Subcutaneous abdominal adipose tissue (tissue), 5 donors: Measurements from ENCODE around the gene CEP350.

Source experiments
- H3K27ac ChIP-seq: one replicate; pipeline ENCODE4 v1.7.0; 2013; ENCODE audit warnings: low read depth, mild to moderate bottlenecking, inconsistent platforms, low read length, moderate library complexity
- H3K27me3 ChIP-seq, 5 donors: one replicate each; pipeline ENCODE4 v1.7.0; 2013; ENCODE audit warnings: low read length in 5 of 5, inconsistent platforms in 1 of 5; ENCODE audit not compliant: control insufficient read depth in 5 of 5, insufficient read depth in 4 of 5
- H3K36me3 ChIP-seq, 5 donors: one replicate each; pipeline ENCODE4 v1.7.0; 2013; ENCODE audit warnings: low read length in 5 of 5; ENCODE audit not compliant: control insufficient read depth in 5 of 5, insufficient read depth in 5 of 5
- H3K4me1 ChIP-seq, 5 donors: one replicate each; pipeline ENCODE4 v1.7.0; 2013; ENCODE audit warnings: low read length in 5 of 5, mild to moderate bottlenecking in 3 of 5, moderate library complexity in 1 of 5; ENCODE audit not compliant: control insufficient read depth in 5 of 5, insufficient read depth in 5 of 5
- H3K4me3 ChIP-seq, 5 donors: one replicate each; pipeline ENCODE4 v1.7.0; 2013; ENCODE audit warnings: low read length in 5 of 5, low read depth in 1 of 5
- H3K9ac ChIP-seq, 5 donors: one replicate each; pipeline ENCODE4 v1.7.0; 2013; ENCODE audit warnings: low read length in 5 of 5, mild to moderate bottlenecking in 4 of 5, moderate library complexity in 3 of 5
- H3K9me3 ChIP-seq, 5 donors: one replicate each; pipeline ENCODE4 v1.7.0; 2013; ENCODE audit warnings: low read length in 5 of 5; ENCODE audit not compliant: control insufficient read depth in 5 of 5
- donor health status: healthy.
- donor health status: healthy.
- donor health status: healthy.
- donor health status: healthy.
- donor health status: healthy.

Gene CEP350

DNA sequence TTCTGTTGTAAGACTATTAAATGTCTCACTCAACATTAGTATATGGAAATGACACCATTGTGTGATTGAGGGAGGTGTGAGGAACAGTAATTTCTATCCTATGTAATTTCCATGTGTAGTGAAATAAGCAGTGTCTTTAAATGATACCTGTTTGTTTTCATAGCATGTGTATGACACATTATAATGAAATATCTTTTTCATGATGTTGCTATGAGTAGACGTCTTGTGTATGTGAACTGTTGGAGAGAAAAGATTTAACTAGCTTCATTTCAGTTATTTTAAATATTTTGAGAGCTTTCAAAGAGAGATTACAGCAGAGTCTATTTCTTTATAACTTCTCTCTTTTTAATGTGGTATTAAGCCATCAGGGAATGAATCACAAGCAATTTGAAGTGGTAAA, 128.6 kb downstream of the CEP350 start:
- Histone ChIP-seq H3K36me3 (peaks cover 19 to 52% (median 40%) of the 10 kb centered on the region in 5 donors), H3K9ac (no peak overlapping the region), H3K9me3 (no peaks in the 10 kb centered on the region), H3K4me3 (no peak overlapping the region), H3K27me3 (no peaks in the 10 kb centered on the region), H3K4me1 (no peaks in the 10 kb centered on the region), H3K27ac (no peak overlapping the region)

- H3K36me3 ChIP-seq = peaks cover 19 to 43% (median 35%) of the 10 kb centered on the region in 5 donors
Measured at GRCh38 chr1:180084867-180085266, 130.3 kb downstream of the CEP350 start.

GRCh38 chr1:180085331-180085730, 130.7 kb downstream of the CEP350 start:
- H3K36me3 ChIP-seq = peaks cover 20 to 42% (median 34%) of the 10 kb centered on the region in 5 donors
- H3K27ac ChIP-seq = no peak overlapping the region
- no peak overlapping the region for H3K9ac ChIP-seq

More at GRCh38 chr1:180084867-180085266, 130.3 kb downstream of the CEP350 start:
- H3K27me3 ChIP-seq = no peaks in the 10 kb centered on the region
- no peak overlapping the region for H3K9ac ChIP-seq
- H3K9me3 ChIP-seq = no peaks in the 10 kb centered on the region
- no peaks in the 10 kb centered on the region for H3K4me1 ChIP-seq
- no peak overlapping the region for H3K4me3 ChIP-seq
- no peak overlapping the region for H3K27ac ChIP-seq

DNA sequence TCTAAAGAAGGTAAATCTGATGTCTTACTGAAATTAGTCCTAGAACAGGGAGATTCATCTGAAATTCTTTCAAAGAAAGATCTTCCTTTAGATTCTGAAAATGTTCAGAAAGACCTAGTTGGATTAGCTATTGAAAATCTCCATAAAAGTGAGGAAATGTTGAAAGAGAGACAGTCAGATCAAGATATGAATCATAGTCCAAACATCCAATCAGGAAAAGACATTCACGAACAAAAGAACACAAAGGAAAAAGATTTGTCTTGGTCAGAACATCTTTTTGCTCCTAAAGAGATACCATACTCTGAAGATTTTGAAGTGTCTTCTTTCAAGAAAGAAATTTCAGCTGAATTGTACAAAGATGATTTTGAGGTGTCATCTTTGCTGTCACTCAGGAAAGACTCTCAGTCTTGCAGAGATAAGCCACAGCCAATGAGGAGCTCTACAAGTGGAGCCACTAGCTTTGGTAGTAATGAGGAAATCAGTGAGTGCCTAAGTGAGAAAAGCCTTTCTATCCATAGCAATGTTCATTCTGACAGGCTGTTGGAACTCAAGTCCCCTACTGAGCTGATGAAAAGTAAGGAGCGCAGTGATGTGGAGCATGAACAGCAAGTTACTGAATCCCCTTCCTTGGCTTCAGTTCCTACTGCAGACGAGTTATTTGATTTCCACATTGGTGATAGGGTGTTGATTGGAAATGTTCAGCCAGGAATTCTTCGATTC, 138.5 kb downstream of the CEP350 start:
- no peak overlapping the region for H3K9ac ChIP-seq
- no peak overlapping the region for H3K27ac ChIP-seq
- H3K9me3 ChIP-seq = no peaks in the 10 kb centered on the region
- peaks cover 48 to 82% (median 66%) of the 10 kb centered on the region in 5 donors for H3K36me3 ChIP-seq
- no peaks in the 10 kb centered on the region for H3K4me1 ChIP-seq
- no peaks in the 10 kb centered on the region for H3K27me3 ChIP-seq
- no peak overlapping the region for H3K4me3 ChIP-seq

More at GRCh38 chr1:180085331-180085730, 130.7 kb downstream of the CEP350 start:
- Histone ChIP-seq H3K4me1 (no peaks in the 10 kb centered on the region), H3K9me3 (no peaks in the 10 kb centered on the region), H3K27me3 (no peaks in the 10 kb centered on the region), H3K4me3 (no peak overlapping the region)

GRCh38 chr1:180094705-180095295, 140.2 kb downstream of the CEP350 start:
- Histone ChIP-seq H3K36me3 (peaks cover 48 to 88% (median 75%) of the 10 kb centered on the region in 5 donors), H3K9me3 (no peaks in the 10 kb centered on the region), H3K9ac (no peak overlapping the region), H3K27me3 (no peaks in the 10 kb centered on the region), H3K27ac (no peak overlapping the region), H3K4me3 (no peak overlapping the region), H3K4me1 (no peaks in the 10 kb centered on the region)

DNA sequence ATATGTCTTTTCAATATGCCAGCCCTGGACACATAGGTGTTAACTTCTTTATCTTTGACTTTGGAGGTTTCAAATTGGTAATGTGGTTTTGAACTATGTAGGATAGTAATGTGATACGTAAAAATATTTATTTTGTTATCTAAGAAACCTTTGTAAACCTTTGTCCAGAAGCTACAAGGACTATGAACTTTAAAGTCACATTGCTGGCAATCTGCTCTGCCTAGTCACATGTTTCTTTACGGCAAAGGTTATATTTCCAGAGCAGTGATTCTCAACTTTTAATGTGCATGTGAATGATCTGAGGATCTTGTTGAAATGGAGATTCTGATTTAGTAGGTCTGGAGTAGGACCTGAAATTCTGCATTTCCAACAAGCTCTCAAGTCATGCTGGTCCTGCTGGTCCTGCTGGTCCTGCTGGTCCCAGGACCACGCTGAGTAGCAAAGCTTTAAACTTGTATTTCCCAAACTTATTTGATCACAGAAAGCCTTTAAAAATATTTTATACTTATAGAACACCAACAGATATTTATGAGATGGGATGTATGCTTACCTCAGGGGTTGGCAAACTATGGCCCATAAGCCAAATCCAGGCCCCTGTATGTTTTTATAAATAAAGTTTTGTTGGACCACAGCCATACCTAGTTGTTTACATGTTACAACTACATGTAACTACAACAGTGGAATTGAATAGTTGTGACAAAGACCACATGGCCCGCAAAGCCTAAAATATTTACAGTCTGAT, 142.1 kb downstream of the CEP350 start:
- Histone ChIP-seq H3K36me3 (peaks cover 59 to 93% (median 73%) of the 10 kb centered on the region in 5 donors), H3K4me3 (no peak overlapping the region), H3K9me3 (no peaks in the 10 kb centered on the region), H3K9ac (no peak overlapping the region), H3K27ac (no peak overlapping the region), H3K27me3 (no peaks in the 10 kb centered on the region), H3K4me1 (no peaks in the 10 kb centered on the region)

- Histone ChIP-seq H3K9me3 (no peaks in the 10 kb centered on the region), H3K9ac (no peak overlapping the region), H3K4me1 (no peaks in the 10 kb centered on the region), H3K4me3 (no peak overlapping the region), H3K27ac (no peak overlapping the region), H3K27me3 (no peaks in the 10 kb centered on the region), H3K36me3 (peaks cover 56 to 91% (median 72%) of the 10 kb centered on the region in 5 donors)
Measured at GRCh38 chr1:180097326-180097605, 142.7 kb downstream of the CEP350 start.

- no peaks in the 10 kb centered on the region for H3K9me3 ChIP-seq
- no peaks in the 10 kb centered on the region for H3K4me1 ChIP-seq
- H3K27ac ChIP-seq = no peak overlapping the region
- H3K27me3 ChIP-seq = no peaks in the 10 kb centered on the region
- H3K36me3 ChIP-seq = peaks cover 34 to 65% (median 53%) of the 10 kb centered on the region in 5 donors
- no peak overlapping the region for H3K4me3 ChIP-seq
- H3K9ac ChIP-seq = no peak overlapping the region
Measured at GRCh38 chr1:180101411-180101810, 146.8 kb downstream of the CEP350 start.

GRCh38 chr1:180103819-180104218, 149.2 kb downstream of the CEP350 start:
- Histone ChIP-seq H3K9ac (no peak overlapping the region), H3K9me3 (no peaks in the 10 kb centered on the region), H3K27ac (no peak overlapping the region), H3K4me3 (no peak overlapping the region), H3K27me3 (no peaks in the 10 kb centered on the region), H3K4me1 (no peaks in the 10 kb centered on the region), H3K36me3 (peaks cover 36 to 58% (median 46%) of the 10 kb centered on the region in 5 donors)

GRCh38 chr1:180112091-180112490, 157.5 kb downstream of the CEP350 start:
- H3K9me3 ChIP-seq = no peaks in the 10 kb centered on the region
- peaks cover 0 to 2% (median 0%) of the 10 kb centered on the region in 5 donors for H3K4me1 ChIP-seq
- peaks cover 23 to 50% (median 37%) of the 10 kb centered on the region in 5 donors for H3K36me3 ChIP-seq
- no peak overlapping the region for H3K27ac ChIP-seq
- no peaks in the 10 kb centered on the region for H3K27me3 ChIP-seq
- H3K4me3 ChIP-seq = no peak overlapping the region
- H3K9ac ChIP-seq = no peak overlapping the region
